GM21576 (cell line): ENCODE measurements around the gene OR2A5.
"Not testable (repeated sequence)": the region's sequence is repeated elsewhere in the genome, so short reads cannot be mapped to it uniquely, and the experiment has no call there.

ENCODE experiments used
- ATAC-seq: cut with Tn5 transposase; IDR thresholded peaks from one replicate; pipeline ENCODE4 v1.9.1; 2021; ENCODE audit warnings: mild to moderate bottlenecking, moderate library complexity; ENCODE audit not compliant: unreplicated experiment

The OR2A5 gene

GRCh38 chr7:144048648-144049047, at the start of gene OR2A5:
TSS of gene OR2A5 (plus strand) at chr7:144048948. CDS start at chr7:144050402, 1,454 bp downstream.
- no peak for ATAC-seq

- ATAC-seq, result no peak
Measured at GRCh38 chr7:144000020-144000419, 48.7 kb upstream of the OR2A5 start, which contains the start of gene OR6B1. TSS of gene OR6B1 (plus strand) at chr7:144000320. CDS start at chr7:144003997, 3,677 bp downstream.

- no peak for ATAC-seq
Measured at GRCh38 chr7:144001543-144001942, 47.2 kb upstream of the OR2A5 start.

- ATAC-seq, result no peak
Measured at GRCh38 chr7:144004703-144005102, 44.0 kb upstream of the OR2A5 start.

- ATAC-seq, result no peak
Measured at GRCh38 chr7:144006029-144006691, 42.6 kb upstream of the OR2A5 start.

GRCh38 chr7:144006692-144007042, 42.1 kb upstream of the OR2A5 start:
- no peak for ATAC-seq

- no peak for ATAC-seq
Measured at GRCh38 chr7:144009361-144009760, 39.4 kb upstream of the OR2A5 start.

GRCh38 chr7:144010061-144010460, 38.7 kb upstream of the OR2A5 start:
- not testable (repeated sequence) for ATAC-seq

- ATAC-seq, result not testable (repeated sequence)
Measured at GRCh38 chr7:144010821-144011220, 37.9 kb upstream of the OR2A5 start.

GRCh38 chr7:144011458-144012230, 37.1 kb upstream of the OR2A5 start:
- no peak for ATAC-seq

GRCh38 chr7:144018065-144018464, 30.7 kb upstream of the OR2A5 start:
- ATAC-seq, result no peak

GRCh38 chr7:144019457-144019856, 29.3 kb upstream of the OR2A5 start:
- no peak for ATAC-seq

GRCh38 chr7:144020340-144020739, 28.4 kb upstream of the OR2A5 start:
- no peak for ATAC-seq

GRCh38 chr7:144022169-144022568, 26.6 kb upstream of the OR2A5 start:
- no peak for ATAC-seq

GRCh38 chr7:144023171-144023827, 25.4 kb upstream of the OR2A5 start:
- ATAC-seq, result no peak

GRCh38 chr7:144024213-144024612, 24.5 kb upstream of the OR2A5 start:
- ATAC-seq, result no peak

- ATAC-seq, result no peak
Measured at GRCh38 chr7:144026203-144026883, 22.4 kb upstream of the OR2A5 start.

GRCh38 chr7:144027070-144027469, 21.7 kb upstream of the OR2A5 start:
- no peak for ATAC-seq

- no peak for ATAC-seq
Measured at GRCh38 chr7:144027974-144028373, 20.8 kb upstream of the OR2A5 start.

GRCh38 chr7:144028547-144028946, 20.2 kb upstream of the OR2A5 start:
- no peak for ATAC-seq

- ATAC-seq, result no peak
Measured at GRCh38 chr7:144032516-144032915, 16.2 kb upstream of the OR2A5 start.
